Stimulated activated CD4-positive, alpha-beta T cell treated with anti-CD3 and anti-CD28 coated beads, TNF-alpha, amount 100 ng/mL, for 4 hours (primary cell): ENCODE results near the gene HSPG2.

ENCODE experiments used
- DNase-seq, 3 experiments: peaks; one replicate each; pipeline ENCODE4 v3.0.0-alpha.2; 2020; ENCODE audit warnings: low read depth in 3 of 3

The HSPG2 gene

GRCh38 chr1:21845646-21846641 lies 91.2 kb downstream of the HSPG2 start:
- no peak for DNase-seq

- DNase-seq, result no peak
These were observed 93.1 kb downstream of the HSPG2 start for GRCh38 chr1:21843996-21844395.

GRCh38 chr1:21843208-21843607 lies 93.9 kb downstream of the HSPG2 start:
- DNase-seq, result no peak

DNA sequence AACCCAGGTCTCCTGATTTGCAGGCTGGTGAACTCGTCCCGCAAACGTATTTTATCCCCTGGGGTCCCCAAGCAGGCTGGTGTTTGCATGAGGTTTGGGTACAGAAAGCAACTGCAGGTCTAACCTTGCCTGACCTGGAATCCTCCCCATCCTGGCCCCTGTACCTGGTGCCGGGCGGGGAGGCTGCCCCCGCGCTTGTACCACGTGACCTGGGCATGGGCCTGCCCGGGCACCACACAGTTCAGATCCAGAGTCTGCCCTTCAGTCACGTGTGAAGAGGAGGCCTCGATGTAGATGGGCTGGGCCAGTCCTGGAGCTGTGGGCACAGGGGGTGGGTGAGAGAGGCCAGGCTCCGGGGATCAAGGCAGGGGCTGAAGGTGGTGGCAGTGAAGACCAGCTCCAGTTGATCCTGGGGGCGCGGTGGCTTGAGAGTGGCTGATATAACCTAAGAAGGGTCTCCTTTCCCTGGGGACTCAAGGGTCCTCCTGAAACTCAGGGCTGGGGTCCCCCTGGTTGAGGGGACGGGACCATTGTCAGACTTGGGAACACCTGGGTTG lies 94.4 kb downstream of the HSPG2 start:
- no peak for DNase-seq

DNA sequence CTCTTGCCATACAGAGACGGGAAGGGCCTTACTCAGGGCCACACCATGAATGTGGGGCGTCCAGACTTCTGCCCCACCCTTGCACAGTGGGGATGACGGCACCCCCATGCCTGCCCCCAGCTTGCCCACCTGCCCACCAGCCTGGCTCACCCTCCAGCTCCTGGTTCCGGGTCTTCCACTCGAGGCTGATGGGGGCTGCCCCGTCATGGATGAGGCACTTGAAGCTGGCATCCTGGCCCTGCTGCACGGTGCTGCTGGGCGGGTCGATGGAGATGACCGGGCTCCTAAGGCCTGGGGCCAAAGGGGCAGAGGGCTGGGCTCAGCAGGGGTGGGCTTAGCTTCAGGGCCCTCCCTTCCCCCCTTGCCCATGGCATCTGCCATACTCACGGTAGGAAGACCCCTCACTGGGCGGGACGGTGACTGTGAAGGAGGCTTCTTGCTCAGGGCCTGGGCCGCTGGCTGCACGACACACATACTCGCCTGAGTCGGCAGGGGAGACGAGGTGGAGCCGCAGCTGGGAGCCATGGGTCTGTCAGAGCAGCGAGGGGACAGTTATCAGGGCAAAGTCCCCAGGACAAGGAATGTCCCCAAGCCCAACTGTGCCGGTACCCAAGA lies 95.2 kb downstream of the HSPG2 start:
- no peak for DNase-seq

GRCh38 chr1:21840981-21841380 lies 96.1 kb downstream of the HSPG2 start:
- no peak for DNase-seq

GRCh38 chr1:21839337-21840037 lies 97.6 kb downstream of the HSPG2 start:
- DNase-seq, result no peak

GRCh38 chr1:21838359-21839157 lies 98.6 kb downstream of the HSPG2 start:
- no peak for DNase-seq

GRCh38 chr1:21837476-21837875 lies 99.6 kb downstream of the HSPG2 start:
- no peak for DNase-seq

GRCh38 chr1:21836729-21837128 lies 100.4 kb downstream of the HSPG2 start:
- no peak for DNase-seq

GRCh38 chr1:21836010-21836409 lies 101.1 kb downstream of the HSPG2 start:
- DNase-seq, result no peak

DNA sequence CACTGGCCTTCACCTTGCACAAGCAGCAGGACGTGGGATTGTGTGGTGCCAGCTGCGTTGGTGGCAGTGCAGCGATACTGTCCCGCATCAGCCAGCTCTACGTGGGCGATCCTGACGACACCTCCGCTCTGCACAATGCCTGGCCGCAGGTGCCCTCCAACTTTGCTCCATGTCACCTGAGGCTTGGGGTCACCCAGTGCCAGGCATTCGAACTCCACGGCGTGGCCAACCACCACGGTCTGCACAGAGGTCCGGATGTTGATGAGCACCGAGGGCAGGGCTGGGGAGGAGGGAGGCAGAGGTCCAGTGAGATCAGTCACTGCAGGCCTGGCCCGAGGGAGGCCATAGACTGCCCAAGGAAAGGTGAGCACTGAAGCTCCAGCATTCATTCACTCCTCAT lies 102.4 kb downstream of the HSPG2 start:
- DNase-seq, result no peak

- DNase-seq, result no peak
These were observed 103.0 kb downstream of the HSPG2 start for GRCh38 chr1:21834094-21834493.

GRCh38 chr1:21833392-21833976 lies 103.6 kb downstream of the HSPG2 start:
- DNase-seq, result no peak

- no peak for DNase-seq
These were observed 105.6 kb downstream of the HSPG2 start for GRCh38 chr1:21831454-21831970.

GRCh38 chr1:21830792-21831453 lies 106.2 kb downstream of the HSPG2 start:
- no peak for DNase-seq

- no peak for DNase-seq
These were observed 107.8 kb downstream of the HSPG2 start for GRCh38 chr1:21829294-21829693.

GRCh38 chr1:21828506-21829210 lies 108.5 kb downstream of the HSPG2 start:
- no peak for DNase-seq

- no peak for DNase-seq
These were observed 109.0 kb downstream of the HSPG2 start for GRCh38 chr1:21828075-21828474.
